ENCODE results near the gene SKP1.

SKP1 gene

GRCh38 chr5:134118212-134118835 is 58.4 kb downstream of the SKP1 start:
- Mint-ChIP-seq H3K4me1 (ENCODE audit: low read depth) (peaks cover 76% of the 10 kb centered on the region), H3K36me3 (peaks cover 14% of the 10 kb centered on the region), H3K27ac (peak overlapping the region; percentile 92), H3K27me3 (no peaks in the 10 kb centered on the region), H3K9me3 (ENCODE audit: low read depth) (no peaks in the 10 kb centered on the region), H3K4me3 (peak overlapping the region; percentile 92)

- Mint-ChIP-seq H3K4me1 (ENCODE audit: low read depth) (peaks cover 74% of the 10 kb centered on the region), H3K4me3 (peak overlapping the region; percentile 92), H3K27me3 (no peaks in the 10 kb centered on the region), H3K27ac (peak overlapping the region; percentile 92), H3K36me3 (peaks cover 14% of the 10 kb centered on the region), H3K9me3 (ENCODE audit: low read depth) (no peaks in the 10 kb centered on the region)
Measured at GRCh38 chr5:134116789-134117761, 59.7 kb downstream of the SKP1 start.

GRCh38 chr5:134116286-134116685 is 60.5 kb downstream of the SKP1 start:
- Mint-ChIP-seq H3K9me3 (ENCODE audit: low read depth) (no peaks in the 10 kb centered on the region), H3K27me3 (no peaks in the 10 kb centered on the region), H3K36me3 (peaks cover 11% of the 10 kb centered on the region), H3K27ac (peak overlapping the region; percentile 92), H3K4me3 (peak overlapping the region; percentile 92), H3K4me1 (ENCODE audit: low read depth) (peaks cover 76% of the 10 kb centered on the region)

- Mint-ChIP-seq H3K27me3 (no peaks in the 10 kb centered on the region), H3K36me3 (peaks cover 11% of the 10 kb centered on the region), H3K4me3 (peak overlapping the region; percentile 92), H3K27ac (peak overlapping the region; percentile 92), H3K4me1 (ENCODE audit: low read depth) (peaks cover 76% of the 10 kb centered on the region), H3K9me3 (ENCODE audit: low read depth) (no peaks in the 10 kb centered on the region)
Measured at GRCh38 chr5:134115806-134116175, 61.0 kb downstream of the SKP1 start.

GRCh38 chr5:134114886-134115805 is 61.6 kb downstream of the SKP1 start:
- peak overlapping the region; percentile 92 for H3K4me3 Mint-ChIP-seq
- peaks cover 7% of the 10 kb centered on the region for H3K36me3 Mint-ChIP-seq
- H3K27ac Mint-ChIP-seq: peak overlapping the region; percentile 92
- no peaks in the 10 kb centered on the region for H3K27me3 Mint-ChIP-seq
- H3K4me1 Mint-ChIP-seq (ENCODE audit: low read depth): peaks cover 76% of the 10 kb centered on the region
- no peaks in the 10 kb centered on the region for H3K9me3 Mint-ChIP-seq (ENCODE audit: low read depth)

GRCh38 chr5:134113902-134114875 is 62.6 kb downstream of the SKP1 start, which contains the start of gene TCF7:
TSS of gene TCF7 (plus strand) at chr5:134114681. CDS start at chr5:134114907, 226 bp downstream.
- H3K4me1 Mint-ChIP-seq (ENCODE audit: low read depth): peaks cover 71% of the 10 kb centered on the region
- peak within 1 kb of the TSS; percentile 92 for H3K4me3 Mint-ChIP-seq
- peak within 1 kb of the TSS; percentile 95 for H3K27ac Mint-ChIP-seq
- peaks cover 5% of the 10 kb centered on the region for H3K36me3 Mint-ChIP-seq
- no peaks in the 10 kb centered on the region for H3K27me3 Mint-ChIP-seq
- no peaks in the 10 kb centered on the region for H3K9me3 Mint-ChIP-seq (ENCODE audit: low read depth)

- H3K27me3 Mint-ChIP-seq: no peaks in the 10 kb centered on the region
- H3K27ac Mint-ChIP-seq: peak overlapping the region; percentile 95
- peak overlapping the region; percentile 90 for H3K4me3 Mint-ChIP-seq
- H3K4me1 Mint-ChIP-seq (ENCODE audit: low read depth): peaks cover 71% of the 10 kb centered on the region
- no peaks in the 10 kb centered on the region for H3K9me3 Mint-ChIP-seq (ENCODE audit: low read depth)
- H3K36me3 Mint-ChIP-seq: peaks cover 3% of the 10 kb centered on the region
Measured at GRCh38 chr5:134113363-134113889, 63.3 kb downstream of the SKP1 start.

GRCh38 chr5:134112726-134113362 is 63.9 kb downstream of the SKP1 start:
- H3K36me3 Mint-ChIP-seq: peaks cover 3% of the 10 kb centered on the region
- peaks cover 72% of the 10 kb centered on the region for H3K4me1 Mint-ChIP-seq (ENCODE audit: low read depth)
- H3K9me3 Mint-ChIP-seq (ENCODE audit: low read depth): no peaks in the 10 kb centered on the region
- H3K4me3 Mint-ChIP-seq: peak overlapping the region; percentile 58
- peak overlapping the region; percentile 95 for H3K27ac Mint-ChIP-seq
- H3K27me3 Mint-ChIP-seq: no peaks in the 10 kb centered on the region

- Mint-ChIP-seq H3K9me3 (ENCODE audit: low read depth) (no peaks in the 10 kb centered on the region), H3K36me3 (peaks cover 3% of the 10 kb centered on the region), H3K27me3 (no peaks in the 10 kb centered on the region), H3K27ac (peak overlapping the region; percentile 91), H3K4me1 (ENCODE audit: low read depth) (peaks cover 71% of the 10 kb centered on the region), H3K4me3 (peak overlapping the region; percentile 58)
Measured at GRCh38 chr5:134111741-134112647, 64.8 kb downstream of the SKP1 start.

- peaks cover 77% of the 10 kb centered on the region for H3K4me1 Mint-ChIP-seq (ENCODE audit: low read depth)
- H3K4me3 Mint-ChIP-seq: peak overlapping the region; percentile 58
- no peaks in the 10 kb centered on the region for H3K9me3 Mint-ChIP-seq (ENCODE audit: low read depth)
- H3K27me3 Mint-ChIP-seq: no peaks in the 10 kb centered on the region
- H3K36me3 Mint-ChIP-seq: no peaks in the 10 kb centered on the region
- peak overlapping the region; percentile 91 for H3K27ac Mint-ChIP-seq
Measured at GRCh38 chr5:134110382-134110781, 66.4 kb downstream of the SKP1 start.

GRCh38 chr5:134107779-134108178 is 69.0 kb downstream of the SKP1 start:
- peaks cover 90% of the 10 kb centered on the region for H3K4me1 Mint-ChIP-seq (ENCODE audit: low read depth)
- no peak overlapping the region for H3K4me3 Mint-ChIP-seq

GRCh38 chr5:134106991-134107701 is 69.6 kb downstream of the SKP1 start:
- Mint-ChIP-seq H3K9me3 (ENCODE audit: low read depth) (no peaks in the 10 kb centered on the region), H3K27me3 (no peaks in the 10 kb centered on the region), H3K4me1 (ENCODE audit: low read depth) (peaks cover 86% of the 10 kb centered on the region), H3K36me3 (no peaks in the 10 kb centered on the region), H3K27ac (peak overlapping the region; percentile 55), H3K4me3 (no peak overlapping the region)

More at GRCh38 chr5:134107779-134108178, 69.0 kb downstream of the SKP1 start:
- no peaks in the 10 kb centered on the region for H3K36me3 Mint-ChIP-seq
- H3K27me3 Mint-ChIP-seq: no peaks in the 10 kb centered on the region
- peak overlapping the region; percentile 16 for H3K27ac Mint-ChIP-seq
- H3K9me3 Mint-ChIP-seq (ENCODE audit: low read depth): no peaks in the 10 kb centered on the region
